Right lobe of liver (tissue), 6 donors: ENCODE measurements around the gene MGAT4C. TPM values are rescaled to one million over a fixed set of nuclear protein-coding genes. Genes with fewer than 3 reads are reported as not detected.

ENCODE experiments used
- ATAC-seq, 4 donors: fragments of 200-7000 bp; cut with Tn5 transposase; one replicate each; pipeline ENCODE4 v1.9.1; 2020; ENCODE audit warnings: mild to moderate bottlenecking in 4 of 4, moderate library complexity in 4 of 4
- DNase-seq, 3 donors: peaks; one replicate each; pipeline ENCODE4 v3.0.0-alpha.2; 2020
- H3K27ac ChIP-seq, 3 donors: fragments of 200-600 bp; one replicate each; pipeline ENCODE4 v1.8.0; 2022
- H3K27me3 ChIP-seq, 2 donors: fragments of 200-600 bp; one replicate each; pipeline ENCODE4 v1.8.0; 2022
- H3K36me3 ChIP-seq, 4 donors: fragments of 200-600 bp; sonication (generic) in 1 of 4; one replicate each; pipeline versions ENCODE4 v1.5.1 to v1.8.0; 2017 to 2022; ENCODE audit warnings: control low read depth in 1 of 4
- H3K4me1 ChIP-seq, 4 donors: fragments of 200-600 bp; sonication (generic) in 1 of 4; one replicate each; pipeline versions ENCODE4 v1.5.1 to v1.8.0; 2017 to 2022; ENCODE audit warnings: control low read depth in 1 of 4
- H3K4me3 ChIP-seq, 3 donors: fragments of 200-600 bp; one replicate each; pipeline ENCODE4 v1.8.0; 2022
- H3K9me3 ChIP-seq, 4 donors: fragments of 200-600 bp; sonication (generic) in 1 of 4; one replicate each; pipeline versions ENCODE4 v1.5.1 to v1.8.0; 2017 to 2022; ENCODE audit warnings: control low read depth in 1 of 4
- CTCF ChIP-seq, 4 donors: fragments of 200-600 bp in 3 of 4; fragments of 450-650 bp in 1 of 4; IDR thresholded peaks; one replicate each; pipeline versions ENCODE4 v1.5.1 to v1.8.0; 2016 to 2022; ENCODE audit warnings: antibody characterized with exemption in 4 of 4, mild to moderate bottlenecking in 2 of 4
- POLR2A ChIP-seq: fragments of 450-650 bp; IDR thresholded peaks from one replicate; pipeline ENCODE4 v1.6.1; 2017; ENCODE audit warnings: antibody characterized with exemption, mild to moderate bottlenecking
- WGBS: methylation state at CpG from one replicate; pipeline ENCODE4 v1.1.6; 2018; ENCODE audit warnings: low coverage, low lambda C conversion rate; ENCODE audit not compliant: insufficient coverage; ENCODE audit errors: missing lambda C conversion rate; 5-methylcytosine and 5-hydroxymethylcytosine counted together
- intact Hi-C, 2 donors: fragments of 100-400 bp; cut with DNase I; formaldehyde crosslinking; loops; one replicate each; pipeline versions ENCODE4 v1.11.2 to v1.14.1; 2022
- total RNA-seq, 6 experiments: library from RNA; depleted of rRNA in 2 of 6; stranded (reverse); fragments of >200 nt in 2 of 6; fragmentation: NEBNext Ultra II Directional in 3 of 6; extraction: Animal tissue kit (Norgen Biotek cat#: 25700) in 3 of 6; gene quantifications; one replicate each; pipeline versions ENCODE4 v1.1.0 to v1.2.4, GENCODE V29; 2016 to 2023
- donor health status: DM: no; HTN: yes; CAD: no.
- donor health status: DM: no; HTN: no; CAD: no.
- donor health status: DM: no; HTN: no; CAD: no.
- donor health status: DM: no; HTN: yes; CAD: no.
- donor health status: DM: no; HTN: yes; CAD: no.

Gene MGAT4C
- total RNA-seq, 6 experiments from 2014 or later = 0.06 to 0.55 (median 0.07) TPM; not detected in 1

GRCh38 chr12:86228656-86229055 is 27.5 kb downstream of the MGAT4C start:
- ATAC-seq = no peak
- no peaks in the 10 kb centered on the region for H3K4me1 ChIP-seq
- TF ChIP-seq POLR2A = no peak
- TF ChIP-seq CTCF (IDR thresholded peaks at IDR 0.05) = no peak
- no peak overlapping the region for H3K4me3 ChIP-seq
- H3K27me3 ChIP-seq = no peaks in the 10 kb centered on the region
- H3K9me3 ChIP-seq = no peaks in the 10 kb centered on the region
- no peak overlapping the region for H3K27ac ChIP-seq
- intact Hi-C loops = no loop called here
- DNase-seq = no peak
- H3K36me3 ChIP-seq = no peaks in the 10 kb centered on the region

GRCh38 chr12:86226481-86226880 is 29.7 kb downstream of the MGAT4C start:
- ATAC-seq (no peak), DNase-seq (no peak)
- no peaks in the 10 kb centered on the region for H3K36me3 ChIP-seq
- no peak for TF ChIP-seq POLR2A
- no peak for TF ChIP-seq CTCF (IDR thresholded peaks at IDR 0.05)
- H3K27ac ChIP-seq = no peak overlapping the region
- H3K27me3 ChIP-seq = no peaks in the 10 kb centered on the region
- no peaks in the 10 kb centered on the region for H3K9me3 ChIP-seq
- intact Hi-C loops = no loop called here
- H3K4me3 ChIP-seq = no peak overlapping the region
- WGBS = 35% methylated on average over 3 of the region's 3 CpGs
- H3K4me1 ChIP-seq = no peaks in the 10 kb centered on the region

DNA sequence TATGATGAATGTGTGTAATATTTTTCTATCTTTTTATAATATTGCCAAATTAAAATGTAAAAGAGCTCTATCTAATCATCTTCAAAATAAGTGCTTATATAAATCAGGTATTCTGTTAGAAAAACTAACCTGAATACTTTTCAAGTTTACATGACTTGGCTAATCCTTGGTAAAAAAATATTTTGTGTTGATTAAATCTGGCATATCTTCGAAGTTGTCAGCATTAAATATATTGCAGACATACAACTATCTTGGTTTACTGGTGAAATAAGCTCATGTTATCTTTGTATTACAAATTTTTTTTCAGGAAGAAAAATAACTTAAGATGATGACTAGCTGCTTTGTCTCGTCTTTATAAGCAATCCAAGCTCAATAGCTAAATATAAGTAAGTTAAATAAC is 39.6 kb downstream of the MGAT4C start:
- Histone ChIP-seq H3K9me3 (no peaks in the 10 kb centered on the region), H3K27me3 (no peaks in the 10 kb centered on the region), H3K4me1 (no peaks in the 10 kb centered on the region), H3K36me3 (no peaks in the 10 kb centered on the region), H3K4me3 (no peak overlapping the region), H3K27ac (no peak overlapping the region)
- ATAC-seq (no peak), DNase-seq (no peak)
- WGBS = 10% methylated on average over 2 of the region's 2 CpGs
- TF ChIP-seq POLR2A (no peak), CTCF (IDR thresholded peaks at IDR 0.05) (no peak)
- intact Hi-C loops = no loop called here

DNA sequence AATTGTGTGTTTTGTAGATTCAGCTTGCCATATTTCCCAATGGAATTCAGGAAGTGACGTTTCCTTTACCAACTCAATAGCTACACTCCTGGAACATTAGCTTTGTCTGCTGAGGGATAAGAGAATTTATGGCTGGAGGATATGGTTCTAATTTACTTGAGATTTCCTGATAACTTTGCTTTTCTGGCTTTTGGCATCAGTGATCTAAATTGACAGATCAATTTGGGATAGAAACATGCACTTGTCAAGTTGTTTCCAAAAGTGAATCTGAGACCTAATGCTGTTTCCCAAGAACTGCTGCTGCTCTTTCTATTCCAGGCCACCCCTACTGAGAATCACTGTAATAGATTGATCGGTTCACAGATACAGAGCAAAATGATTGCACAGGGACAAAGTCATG is 43.2 kb downstream of the MGAT4C start:
- no peaks in the 10 kb centered on the region for H3K27me3 ChIP-seq
- no peaks in the 10 kb centered on the region for H3K4me1 ChIP-seq
- H3K4me3 ChIP-seq = no peak overlapping the region
- ATAC-seq (no peak), DNase-seq (no peak)
- H3K36me3 ChIP-seq = no peaks in the 10 kb centered on the region
- TF ChIP-seq CTCF (IDR thresholded peaks at IDR 0.05) = no peak
- no peak for TF ChIP-seq POLR2A
- 64% methylated on average over 2 of the region's 2 CpGs for WGBS
- H3K27ac ChIP-seq = no peak overlapping the region
- intact Hi-C loops = no loop called here
- no peaks in the 10 kb centered on the region for H3K9me3 ChIP-seq
